Measurements from ENCODE around the gene GDF15.

GDF15 gene

GRCh38 chr19:18421371-18421959, 35.5 kb downstream of the GDF15 start:
- H3K9me3 ChIP-seq (replicated peaks; ENCODE audit: insufficient read depth, low read length), result no peaks in the 10 kb centered on the region
- H3K79me2 ChIP-seq (ENCODE audit: low read length), result no peaks in the 10 kb centered on the region
- TF ChIP-seq EZH2 (optimal IDR thresholded peaks at IDR 0.05; ENCODE audit: low read depth, low read length) (no peak), EZH2phosphoT487 (IDR thresholded peaks at IDR 0.05; ENCODE audit: low read length) (no peak)
- TF ChIP-seq, protein P1, sequence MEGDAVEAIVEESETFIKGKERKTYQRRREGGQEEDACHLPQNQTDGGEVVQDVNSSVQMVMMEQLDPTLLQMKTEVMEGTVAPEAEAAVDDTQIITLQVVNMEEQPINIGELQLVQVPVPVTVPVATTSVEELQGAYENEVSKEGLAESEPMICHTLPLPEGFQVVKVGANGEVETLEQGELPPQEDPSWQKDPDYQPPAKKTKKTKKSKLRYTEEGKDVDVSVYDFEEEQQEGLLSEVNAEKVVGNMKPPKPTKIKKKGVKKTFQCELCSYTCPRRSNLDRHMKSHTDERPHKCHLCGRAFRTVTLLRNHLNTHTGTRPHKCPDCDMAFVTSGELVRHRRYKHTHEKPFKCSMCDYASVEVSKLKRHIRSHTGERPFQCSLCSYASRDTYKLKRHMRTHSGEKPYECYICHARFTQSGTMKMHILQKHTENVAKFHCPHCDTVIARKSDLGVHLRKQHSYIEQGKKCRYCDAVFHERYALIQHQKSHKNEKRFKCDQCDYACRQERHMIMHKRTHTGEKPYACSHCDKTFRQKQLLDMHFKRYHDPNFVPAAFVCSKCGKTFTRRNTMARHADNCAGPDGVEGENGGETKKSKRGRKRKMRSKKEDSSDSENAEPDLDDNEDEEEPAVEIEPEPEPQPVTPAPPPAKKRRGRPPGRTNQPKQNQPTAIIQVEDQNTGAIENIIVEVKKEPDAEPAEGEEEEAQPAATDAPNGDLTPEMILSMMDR (IDR thresholded peaks at IDR 0.05; ENCODE audit: low read length), result no peak
- no peak for DNase-seq
- H3K4me1 ChIP-seq (ENCODE audit: low read length), result peaks cover 6% of the 10 kb centered on the region
- H3K4me3 ChIP-seq (ENCODE audit: low read length), result no peak overlapping the region
- H3K27ac ChIP-seq (ENCODE audit: low read length), result no peak overlapping the region
- no peaks in the 10 kb centered on the region for H3K9me2 ChIP-seq (replicated peaks; ENCODE audit: insufficient read depth, low read length)
- no peaks in the 10 kb centered on the region for H3K36me3 ChIP-seq (replicated peaks; ENCODE audit: insufficient read depth, low read length)
- no peaks in the 10 kb centered on the region for H4K20me1 ChIP-seq (ENCODE audit: insufficient read depth, low read length)
- H3K9ac ChIP-seq (ENCODE audit: low read length), result no peak overlapping the region
- peaks cover 24% of the 10 kb centered on the region for H3K27me3 ChIP-seq (replicated peaks; ENCODE audit: insufficient read depth, low read length)
- H2AFZ ChIP-seq (ENCODE audit: low read length), result no peak overlapping the region
- H3K4me2 ChIP-seq (ENCODE audit: low read depth, low read length), result no peak overlapping the region
- peaks cover 10% of the 10 kb centered on the region for H3F3A ChIP-seq (ENCODE audit: insufficient read depth, low read length)

- no peaks in the 10 kb centered on the region for H3K36me3 ChIP-seq (replicated peaks; ENCODE audit: insufficient read depth, low read length)
- peaks cover 10% of the 10 kb centered on the region for H3F3A ChIP-seq (ENCODE audit: insufficient read depth, low read length)
- H4K20me1 ChIP-seq (ENCODE audit: insufficient read depth, low read length), result no peaks in the 10 kb centered on the region
- TF ChIP-seq, protein P1 (IDR thresholded peaks at IDR 0.05; ENCODE audit: low read length), result no peak
- TF ChIP-seq EZH2phosphoT487 (IDR thresholded peaks at IDR 0.05; ENCODE audit: low read length) (no peak), EZH2 (optimal IDR thresholded peaks at IDR 0.05; ENCODE audit: low read depth, low read length) (no peak)
- no peaks in the 10 kb centered on the region for H3K9me3 ChIP-seq (replicated peaks; ENCODE audit: insufficient read depth, low read length)
- no peak overlapping the region for H3K9ac ChIP-seq (ENCODE audit: low read length)
- no peaks in the 10 kb centered on the region for H3K79me2 ChIP-seq (ENCODE audit: low read length)
- H2AFZ ChIP-seq (ENCODE audit: low read length), result no peak overlapping the region
- H3K4me3 ChIP-seq (ENCODE audit: low read length), result no peak overlapping the region
- H3K27ac ChIP-seq (ENCODE audit: low read length), result no peak overlapping the region
- H3K9me2 ChIP-seq (replicated peaks; ENCODE audit: insufficient read depth, low read length), result no peaks in the 10 kb centered on the region
- no peak for DNase-seq
- H3K4me2 ChIP-seq (ENCODE audit: low read depth, low read length), result no peak overlapping the region
- peaks cover 6% of the 10 kb centered on the region for H3K4me1 ChIP-seq (ENCODE audit: low read length)
- peaks cover 13% of the 10 kb centered on the region for H3K27me3 ChIP-seq (replicated peaks; ENCODE audit: insufficient read depth, low read length)
These were observed 36.7 kb downstream of the GDF15 start for GRCh38 chr19:18422530-18423191.

- no peaks in the 10 kb centered on the region for H3K9me3 ChIP-seq (replicated peaks; ENCODE audit: insufficient read depth, low read length)
- H3K4me2 ChIP-seq (ENCODE audit: low read depth, low read length), result no peak overlapping the region
- no peak for DNase-seq
- H3K4me1 ChIP-seq (ENCODE audit: low read length), result peaks cover 6% of the 10 kb centered on the region
- no peaks in the 10 kb centered on the region for H3K9me2 ChIP-seq (replicated peaks; ENCODE audit: insufficient read depth, low read length)
- peaks cover 5% of the 10 kb centered on the region for H3K27me3 ChIP-seq (replicated peaks; ENCODE audit: insufficient read depth, low read length)
- no peaks in the 10 kb centered on the region for H3K36me3 ChIP-seq (replicated peaks; ENCODE audit: insufficient read depth, low read length)
- no peak overlapping the region for H3K27ac ChIP-seq (ENCODE audit: low read length)
- no peaks in the 10 kb centered on the region for H4K20me1 ChIP-seq (ENCODE audit: insufficient read depth, low read length)
- no peak for TF ChIP-seq EZH2phosphoT487 (IDR thresholded peaks at IDR 0.05; ENCODE audit: low read length)
- no peak for TF ChIP-seq EZH2 (optimal IDR thresholded peaks at IDR 0.05; ENCODE audit: low read depth, low read length)
- TF ChIP-seq, protein P1 (IDR thresholded peaks at IDR 0.05; ENCODE audit: low read length), result no peak
- peaks cover 6% of the 10 kb centered on the region for H3F3A ChIP-seq (ENCODE audit: insufficient read depth, low read length)
- H3K79me2 ChIP-seq (ENCODE audit: low read length), result no peaks in the 10 kb centered on the region
- H3K9ac ChIP-seq (ENCODE audit: low read length), result no peak overlapping the region
- H3K4me3 ChIP-seq (ENCODE audit: low read length), result no peak overlapping the region
- no peak overlapping the region for H2AFZ ChIP-seq (ENCODE audit: low read length)
These were observed 37.5 kb downstream of the GDF15 start for GRCh38 chr19:18423258-18424020.

All from MM.1S (cell line).